ENCODE data around the gene IRF5.

DNA sequence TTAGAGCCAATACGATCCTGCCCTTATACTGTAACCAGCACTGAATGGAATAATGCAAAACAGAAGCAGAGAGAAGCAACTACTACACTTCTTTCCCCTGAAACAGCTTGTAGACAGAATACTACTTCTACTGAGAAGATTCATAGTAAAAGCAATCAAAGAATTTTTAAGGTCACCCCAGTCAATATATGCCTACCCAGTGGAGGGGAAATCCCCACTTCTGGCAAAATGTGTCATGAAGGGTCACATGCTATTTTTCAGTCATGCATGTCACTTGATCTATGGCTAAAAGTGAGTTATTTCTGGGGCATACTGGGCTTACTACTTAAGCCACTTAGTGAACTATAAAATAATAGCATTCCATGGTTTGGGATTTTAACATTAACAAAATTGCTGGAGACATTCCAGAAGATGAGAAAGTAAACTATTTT is 25.6 kb downstream of the IRF5 start:
- TF ChIP-seq, protein P1, sequence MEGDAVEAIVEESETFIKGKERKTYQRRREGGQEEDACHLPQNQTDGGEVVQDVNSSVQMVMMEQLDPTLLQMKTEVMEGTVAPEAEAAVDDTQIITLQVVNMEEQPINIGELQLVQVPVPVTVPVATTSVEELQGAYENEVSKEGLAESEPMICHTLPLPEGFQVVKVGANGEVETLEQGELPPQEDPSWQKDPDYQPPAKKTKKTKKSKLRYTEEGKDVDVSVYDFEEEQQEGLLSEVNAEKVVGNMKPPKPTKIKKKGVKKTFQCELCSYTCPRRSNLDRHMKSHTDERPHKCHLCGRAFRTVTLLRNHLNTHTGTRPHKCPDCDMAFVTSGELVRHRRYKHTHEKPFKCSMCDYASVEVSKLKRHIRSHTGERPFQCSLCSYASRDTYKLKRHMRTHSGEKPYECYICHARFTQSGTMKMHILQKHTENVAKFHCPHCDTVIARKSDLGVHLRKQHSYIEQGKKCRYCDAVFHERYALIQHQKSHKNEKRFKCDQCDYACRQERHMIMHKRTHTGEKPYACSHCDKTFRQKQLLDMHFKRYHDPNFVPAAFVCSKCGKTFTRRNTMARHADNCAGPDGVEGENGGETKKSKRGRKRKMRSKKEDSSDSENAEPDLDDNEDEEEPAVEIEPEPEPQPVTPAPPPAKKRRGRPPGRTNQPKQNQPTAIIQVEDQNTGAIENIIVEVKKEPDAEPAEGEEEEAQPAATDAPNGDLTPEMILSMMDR (IDR thresholded peaks at IDR 0.05): no peak
- no peak for TF ChIP-seq POLR2AphosphoS5 (IDR thresholded peaks at IDR 0.05; ENCODE audit: low read depth, low read length)
- no peak for TF ChIP-seq TCF7L2 (IDR thresholded peaks at IDR 0.05; ENCODE audit: low read depth, low read length)
- TF ChIP-seq SIN3A (IDR thresholded peaks at IDR 0.05; ENCODE audit: borderline replicate concordance, insufficient read depth, low read depth, low read length): no peak
- TF ChIP-seq, protein P2, sequence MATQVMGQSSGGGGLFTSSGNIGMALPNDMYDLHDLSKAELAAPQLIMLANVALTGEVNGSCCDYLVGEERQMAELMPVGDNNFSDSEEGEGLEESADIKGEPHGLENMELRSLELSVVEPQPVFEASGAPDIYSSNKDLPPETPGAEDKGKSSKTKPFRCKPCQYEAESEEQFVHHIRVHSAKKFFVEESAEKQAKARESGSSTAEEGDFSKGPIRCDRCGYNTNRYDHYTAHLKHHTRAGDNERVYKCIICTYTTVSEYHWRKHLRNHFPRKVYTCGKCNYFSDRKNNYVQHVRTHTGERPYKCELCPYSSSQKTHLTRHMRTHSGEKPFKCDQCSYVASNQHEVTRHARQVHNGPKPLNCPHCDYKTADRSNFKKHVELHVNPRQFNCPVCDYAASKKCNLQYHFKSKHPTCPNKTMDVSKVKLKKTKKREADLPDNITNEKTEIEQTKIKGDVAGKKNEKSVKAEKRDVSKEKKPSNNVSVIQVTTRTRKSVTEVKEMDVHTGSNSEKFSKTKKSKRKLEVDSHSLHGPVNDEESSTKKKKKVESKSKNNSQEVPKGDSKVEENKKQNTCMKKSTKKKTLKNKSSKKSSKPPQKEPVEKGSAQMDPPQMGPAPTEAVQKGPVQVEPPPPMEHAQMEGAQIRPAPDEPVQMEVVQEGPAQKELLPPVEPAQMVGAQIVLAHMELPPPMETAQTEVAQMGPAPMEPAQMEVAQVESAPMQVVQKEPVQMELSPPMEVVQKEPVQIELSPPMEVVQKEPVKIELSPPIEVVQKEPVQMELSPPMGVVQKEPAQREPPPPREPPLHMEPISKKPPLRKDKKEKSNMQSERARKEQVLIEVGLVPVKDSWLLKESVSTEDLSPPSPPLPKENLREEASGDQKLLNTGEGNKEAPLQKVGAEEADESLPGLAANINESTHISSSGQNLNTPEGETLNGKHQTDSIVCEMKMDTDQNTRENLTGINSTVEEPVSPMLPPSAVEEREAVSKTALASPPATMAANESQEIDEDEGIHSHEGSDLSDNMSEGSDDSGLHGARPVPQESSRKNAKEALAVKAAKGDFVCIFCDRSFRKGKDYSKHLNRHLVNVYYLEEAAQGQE (IDR thresholded peaks at IDR 0.05; ENCODE audit: insufficient read depth in 1 of 2, low read depth in 2 of 2, low read length in 1 of 2): no peak
